SK-N-SH (cell line): ENCODE results near the gene LCN2. TPM values are rescaled to one million over a fixed set of nuclear protein-coding genes. Genes with fewer than 3 reads are reported as not detected.

Experiments
- CTCF ChIA-PET: fragments of 300-600, 350-600 bp; formaldehyde crosslinking; extraction: SDS; loops from one replicate; lab custom pipeline; 2021; lab: Yijun Ruan, JAX
- POLR2A ChIA-PET: fragments of 350-600 bp; sonication (Branson Sonifier 250); formaldehyde crosslinking; extraction: SDS; loops from one replicate; lab custom pipeline; 2020; ENCODE audit warnings: antibody characterized with exemption, inconsistent platforms; lab: Yijun Ruan, JAX
- DNase-seq: peaks from one replicate; pipeline ENCODE4 v3.0.0; 2012
- H2AFZ ChIP-seq: fragments of 200-600 bp; sonication (generic); 2 replicates; pipeline ENCODE4 v1.8.1; 2016; ENCODE audit warnings: antibody characterized with exemption, mild to moderate bottlenecking, low read depth
- H3F3A ChIP-seq: fragments of 200-600 bp; sonication (generic); replicated peaks from 2 replicates; pipeline ENCODE3; 2016; ENCODE audit warnings: antibody characterized with exemption, mild to moderate bottlenecking; ENCODE audit not compliant: insufficient read depth
- H3K27ac ChIP-seq, 2 experiments: fragments of 200-500 bp in 1 of 2; fragments of 200-600 bp in 1 of 2; sonication (Bioruptor generic) in 1 of 2; sonication (generic), shearing (Covaris generic) in 1 of 2; 2 replicates each; pipeline versions ENCODE4 v1.5.1 to v1.6.1; 2014 to 2016; ENCODE audit warnings: low read depth in 2 of 2, inconsistent platforms in 1 of 2, low read length in 1 of 2, mild to moderate bottlenecking in 1 of 2, mixed read lengths in 1 of 2
- H3K27me3 ChIP-seq: fragments of 200-600 bp; sonication (generic), shearing (Covaris generic); 2 replicates; pipeline ENCODE4 v1.6.1; 2016; ENCODE audit warnings: mixed run types; ENCODE audit not compliant: insufficient read depth
- H3K36me3 ChIP-seq, 2 experiments: fragments of 200-500 bp in 1 of 2; fragments of 200-600 bp in 1 of 2; sonication (Bioruptor generic) in 1 of 2; sonication (generic) in 1 of 2; replicated peaks in 1 of 2; 2 replicates each; pipeline versions ENCODE3 to v1.5.1; 2014 to 2016; ENCODE audit warnings: low read length in 1 of 2, mild to moderate bottlenecking in 1 of 2; ENCODE audit not compliant: insufficient read depth in 2 of 2, control insufficient read depth in 1 of 2
- H3K4me1 ChIP-seq, 2 experiments: fragments of 200-500 bp in 1 of 2; fragments of 200-600 bp in 1 of 2; sonication (Bioruptor generic) in 1 of 2; sonication (generic), shearing (Covaris generic) in 1 of 2; 2 replicates each; pipeline versions ENCODE4 v1.5.1 to v1.6.1; 2014 to 2016; ENCODE audit warnings: low read depth in 1 of 2, low read length in 1 of 2, mixed run types in 1 of 2; ENCODE audit not compliant: insufficient read depth in 2 of 2, control insufficient read depth in 1 of 2
- H3K4me2 ChIP-seq: fragments of 200-600 bp; sonication (generic), shearing (Covaris generic); 2 replicates; pipeline ENCODE4 v1.6.1; 2017; ENCODE audit warnings: mixed run types
- H3K4me3 ChIP-seq, 2 experiments: fragments of 200-500 bp in 1 of 2; fragments of 200-600 bp in 1 of 2; sonication (Bioruptor generic) in 1 of 2; sonication (generic), shearing (Covaris generic) in 1 of 2; 2 replicates each; pipeline versions ENCODE4 v1.5.1 to v1.8.1; 2014 to 2016; ENCODE audit warnings: low read depth in 2 of 2, inconsistent platforms in 1 of 2, low read length in 1 of 2, mild to moderate bottlenecking in 1 of 2, mixed read lengths in 1 of 2, moderate library complexity in 1 of 2
- H3K79me2 ChIP-seq: fragments of 200-600 bp; sonication (generic); 2 replicates; pipeline ENCODE4 v1.8.1; 2017; ENCODE audit warnings: mild to moderate bottlenecking; ENCODE audit not compliant: insufficient read depth
- H3K9ac ChIP-seq: fragments of 200-600 bp; sonication (generic); 2 replicates; pipeline ENCODE4 v1.6.1; 2017; ENCODE audit warnings: mixed run types
- H3K9me2 ChIP-seq: fragments of 200-600 bp; sonication (generic); 2 replicates; pipeline ENCODE4 v1.6.1; 2017; ENCODE audit warnings: mixed run types
- H3K9me3 ChIP-seq: fragments of 200-600 bp; sonication (generic); 2 replicates; pipeline ENCODE4 v1.6.1; 2017; ENCODE audit warnings: mixed run types, mild to moderate bottlenecking, moderate library complexity
- H4K20me1 ChIP-seq: fragments of 200-600 bp; sonication (generic); 2 replicates; pipeline ENCODE4 v1.6.1; 2017; ENCODE audit warnings: mild to moderate bottlenecking, mixed run types; ENCODE audit not compliant: insufficient read depth
- CTCF ChIP-seq: fragments of 200-600 bp; sonication (generic); IDR thresholded peaks from 2 replicates; pipeline ENCODE4 v1.6.1; 2017; ENCODE audit warnings: antibody characterized with exemption, mild to moderate bottlenecking, moderate library complexity
- ELF1 ChIP-seq: IDR thresholded peaks from 2 replicates; pipeline ENCODE4 v1.4.0; 2012
- FOSL2 ChIP-seq: IDR thresholded peaks from 2 replicates; pipeline ENCODE4 v1.4.0; 2012; ENCODE audit warnings: low read depth, mild to moderate bottlenecking, moderate library complexity, borderline replicate concordance
- FOXJ3 ChIP-seq: sonication (generic); formaldehyde crosslinking; IDR thresholded peaks from 2 replicates; pipeline ENCODE4 v1.5.1; 2020; ENCODE audit warnings: mild to moderate bottlenecking, missing genetic modification reagents
- GABPA ChIP-seq: IDR thresholded peaks from 2 replicates; pipeline ENCODE4 v1.4.0; 2012; ENCODE audit warnings: low read depth, mild to moderate bottlenecking
- JUND ChIP-seq: IDR thresholded peaks from 2 replicates; pipeline ENCODE4 v1.4.0; 2012
- MAX ChIP-seq: IDR thresholded peaks from 2 replicates; pipeline ENCODE4 v1.4.0; 2012; ENCODE audit warnings: low read depth
- MEF2A ChIP-seq: IDR thresholded peaks from 2 replicates; pipeline ENCODE4 v1.4.0; 2012; ENCODE audit warnings: low read depth, borderline replicate concordance
- MXI1 ChIP-seq: IDR thresholded peaks from 2 replicates; pipeline ENCODE4 v1.6.1; 2012; ENCODE audit warnings: mild to moderate bottlenecking, low read depth, low read length, improper control_type of control experiment
- NFIC ChIP-seq: IDR thresholded peaks from 2 replicates; pipeline ENCODE4 v1.4.0; 2012; ENCODE audit warnings: borderline replicate concordance
- POLR2AphosphoS5 ChIP-seq: IDR thresholded peaks from 2 replicates; pipeline ENCODE4 v1.6.1; 2012; ENCODE audit warnings: low read depth, low read length
- RAD21 ChIP-seq: IDR thresholded peaks from 2 replicates; pipeline ENCODE4 v1.6.1; 2012; ENCODE audit warnings: mild to moderate bottlenecking, low read length
- REST ChIP-seq: IDR thresholded peaks from 2 replicates; pipeline ENCODE4 v1.6.1; 2012; ENCODE audit warnings: mild to moderate bottlenecking, low read depth, low read length, moderate library complexity
- RFX5 ChIP-seq: IDR thresholded peaks from 2 replicates; pipeline ENCODE4 v1.6.1; 2012; ENCODE audit warnings: mild to moderate bottlenecking, improper control_type of control experiment, low read length
- RXRA ChIP-seq: IDR thresholded peaks from 2 replicates; pipeline ENCODE4 v1.4.0; 2012; ENCODE audit warnings: low read depth, mild to moderate bottlenecking, borderline replicate concordance
- SIN3A ChIP-seq: IDR thresholded peaks from 2 replicates; pipeline ENCODE4 v1.6.1; 2012; ENCODE audit warnings: low read depth, mild to moderate bottlenecking, low read length, moderate library complexity, borderline replicate concordance
- SMC3 ChIP-seq: IDR thresholded peaks from 2 replicates; pipeline ENCODE4 v1.6.1; 2012; ENCODE audit warnings: low read depth, low read length, improper control_type of control experiment
- TCF12 ChIP-seq: IDR thresholded peaks from 2 replicates; pipeline ENCODE4 v1.4.0; 2012
- USF1 ChIP-seq: IDR thresholded peaks from 2 replicates; pipeline ENCODE4 v1.4.0; 2012; ENCODE audit warnings: low read depth, borderline replicate concordance
- YY1 ChIP-seq: IDR thresholded peaks from 2 replicates; pipeline ENCODE4 v1.4.0; 2012; ENCODE audit warnings: low read depth, mild to moderate bottlenecking
- WGBS: methylation state at CpG from one replicate; pipeline ENCODE4 v1.1.6; 2017; ENCODE audit warnings: low lambda C conversion rate; 5-methylcytosine and 5-hydroxymethylcytosine counted together
- polyA plus RNA-seq, 3 experiments: library from polyadenylated mRNA; depleted of rRNA; stranded (reverse); fragments of >200 nt; gene quantifications; 2 replicates each; pipeline ENCODE4 v1.2.3, GENCODE V29; 2012

Gene LCN2
- polyA plus RNA-seq, 1 of the 3 experiments (the other 2 are of a cell fraction), result not detected

- POLR2A ChIA-PET, result no interaction called here
- 73% methylated on average over 4 of the region's 8 CpGs for WGBS
- CTCF ChIA-PET, result interaction anchor here (1.0 kb wide), 1 partner anchor 52 kb away, joined by 5 read pairs; no protein-coding TSS in a partner anchor
Observed at GRCh38 chr9:128169925-128170324, 20.7 kb downstream of the LCN2 start.

More at GRCh38 chr9:128169925-128170324, 20.7 kb downstream of the LCN2 start:
- Histone ChIP-seq H3K4me1 (no peaks in the 10 kb centered on the region; a peak in 1 of 4 replicates), H4K20me1 (no peaks in the 10 kb centered on the region), H3K4me3 (no peak overlapping the region), H2AFZ (no peak overlapping the region), H3K27ac (no peak overlapping the region), H3K9ac (no peak overlapping the region), H3K36me3 (peaks cover 18 to 47% of the 10 kb centered on the region in 2 experiments), H3K9me2 (no peaks in the 10 kb centered on the region), H3K27me3 (no peaks in the 10 kb centered on the region), H3F3A (peaks cover 15% of the 10 kb centered on the region), H3K4me2 (no peak overlapping the region), H3K9me3 (no peaks in the 10 kb centered on the region), H3K79me2 (no peaks in the 10 kb centered on the region; the same call in 1 of the 2 replicates)
- no peak for TF ChIP-seq RXRA
- TF ChIP-seq REST, result no peak
- TF ChIP-seq MXI1, result no peak
- TF ChIP-seq POLR2AphosphoS5, result no peak
- TF ChIP-seq MAX, result no peak
- TF ChIP-seq NFIC, result no peak
- no peak for TF ChIP-seq USF1
- TF ChIP-seq JUND, result no peak
- TF ChIP-seq CTCF, result no peak
- no peak for TF ChIP-seq TCF12
- no peak for TF ChIP-seq FOSL2
- TF ChIP-seq GABPA, result no peak
- TF ChIP-seq MEF2A, result no peak
- no peak for TF ChIP-seq RFX5
- no peak for TF ChIP-seq ELF1
- no peak for TF ChIP-seq SIN3A
- no peak for TF ChIP-seq SMC3
- TF ChIP-seq RAD21, result no peak
- no peak for TF ChIP-seq YY1
- TF ChIP-seq FOXJ3 (CRISPR knock-in tag), result no peak
- DNase-seq, result no peak
